ENCODE data around the gene CDC27. TPM values are rescaled to one million over a fixed set of nuclear protein-coding genes. Genes with fewer than 3 reads are reported as not detected.
A peak's percentile ranks its signal among the peaks of the same experiment; 100 is the strongest.
"Not testable (repeated sequence)": the region's sequence is repeated elsewhere in the genome, so short reads cannot be mapped to it uniquely, and the experiment has no call there.

The CDC27 gene, protein sequence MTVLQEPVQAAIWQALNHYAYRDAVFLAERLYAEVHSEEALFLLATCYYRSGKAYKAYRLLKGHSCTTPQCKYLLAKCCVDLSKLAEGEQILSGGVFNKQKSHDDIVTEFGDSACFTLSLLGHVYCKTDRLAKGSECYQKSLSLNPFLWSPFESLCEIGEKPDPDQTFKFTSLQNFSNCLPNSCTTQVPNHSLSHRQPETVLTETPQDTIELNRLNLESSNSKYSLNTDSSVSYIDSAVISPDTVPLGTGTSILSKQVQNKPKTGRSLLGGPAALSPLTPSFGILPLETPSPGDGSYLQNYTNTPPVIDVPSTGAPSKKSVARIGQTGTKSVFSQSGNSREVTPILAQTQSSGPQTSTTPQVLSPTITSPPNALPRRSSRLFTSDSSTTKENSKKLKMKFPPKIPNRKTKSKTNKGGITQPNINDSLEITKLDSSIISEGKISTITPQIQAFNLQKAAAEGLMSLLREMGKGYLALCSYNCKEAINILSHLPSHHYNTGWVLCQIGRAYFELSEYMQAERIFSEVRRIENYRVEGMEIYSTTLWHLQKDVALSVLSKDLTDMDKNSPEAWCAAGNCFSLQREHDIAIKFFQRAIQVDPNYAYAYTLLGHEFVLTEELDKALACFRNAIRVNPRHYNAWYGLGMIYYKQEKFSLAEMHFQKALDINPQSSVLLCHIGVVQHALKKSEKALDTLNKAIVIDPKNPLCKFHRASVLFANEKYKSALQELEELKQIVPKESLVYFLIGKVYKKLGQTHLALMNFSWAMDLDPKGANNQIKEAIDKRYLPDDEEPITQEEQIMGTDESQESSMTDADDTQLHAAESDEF
- 10 to 100 TPM; 51.0 to 60.8 (median 54.8) TPM for polyA plus RNA-seq (ENCODE audit: insufficient read length in 3 of 3)
- long read RNA-seq, donor 1, full-length matches to known transcripts = 1 of 1 reads
- long read RNA-seq, donor 1, partial matches to known transcripts = 0 of 1 reads
- long read RNA-seq, donor 1, other reads (novel, unspliced or antisense) = 0 of 1 reads
- long read RNA-seq, donor 2, full-length matches to known transcripts = 1 of 1 reads
- long read RNA-seq, donor 2, partial matches to known transcripts = 0 of 1 reads
- long read RNA-seq, donor 2, other reads (novel, unspliced or antisense) = 0 of 1 reads
- long read RNA-seq, donor 3 = 0 reads
- long read RNA-seq, donor 4, full-length matches to known transcripts = 3 of 3 reads
- long read RNA-seq, donor 4, partial matches to known transcripts = 0 of 3 reads
- long read RNA-seq, donor 4, other reads (novel, unspliced or antisense) = 0 of 3 reads
- long read RNA-seq, donor 5 = 0 reads
- long read RNA-seq, donor 6, partial matches to known transcripts = 0 of 1 reads
- long read RNA-seq, donor 6, other reads (novel, unspliced or antisense) = 0 of 1 reads
- long read RNA-seq, donor 7 = 0 reads
- long read RNA-seq, donor 8 = 0 reads
- long read RNA-seq, donor 9, full-length matches to known transcripts = 4 of 4 reads
- long read RNA-seq, donor 9, partial matches to known transcripts = 0 of 4 reads
- long read RNA-seq, donor 9, other reads (novel, unspliced or antisense) = 0 of 4 reads
- long read RNA-seq, donor 10, full-length matches to known transcripts = 2 of 2 reads
- long read RNA-seq, donor 10, partial matches to known transcripts = 0 of 2 reads
- long read RNA-seq, donor 10, other reads (novel, unspliced or antisense) = 0 of 2 reads
- long read RNA-seq, donor 11 = 0 reads
- long read RNA-seq, donor 12 = 0 reads
- long read RNA-seq, donor 13 = 0 reads
- long read RNA-seq, donor 14 = 0 reads
- long read RNA-seq, donor 15, partial matches to known transcripts = 0 of 2 reads
- long read RNA-seq, donor 15, other reads (novel, unspliced or antisense) = 0 of 2 reads
- long read RNA-seq, donor 16, full-length matches to known transcripts = 4 of 4 reads
- long read RNA-seq, donor 16, partial matches to known transcripts = 0 of 4 reads
- long read RNA-seq, donor 16, other reads (novel, unspliced or antisense) = 0 of 4 reads

DNA sequence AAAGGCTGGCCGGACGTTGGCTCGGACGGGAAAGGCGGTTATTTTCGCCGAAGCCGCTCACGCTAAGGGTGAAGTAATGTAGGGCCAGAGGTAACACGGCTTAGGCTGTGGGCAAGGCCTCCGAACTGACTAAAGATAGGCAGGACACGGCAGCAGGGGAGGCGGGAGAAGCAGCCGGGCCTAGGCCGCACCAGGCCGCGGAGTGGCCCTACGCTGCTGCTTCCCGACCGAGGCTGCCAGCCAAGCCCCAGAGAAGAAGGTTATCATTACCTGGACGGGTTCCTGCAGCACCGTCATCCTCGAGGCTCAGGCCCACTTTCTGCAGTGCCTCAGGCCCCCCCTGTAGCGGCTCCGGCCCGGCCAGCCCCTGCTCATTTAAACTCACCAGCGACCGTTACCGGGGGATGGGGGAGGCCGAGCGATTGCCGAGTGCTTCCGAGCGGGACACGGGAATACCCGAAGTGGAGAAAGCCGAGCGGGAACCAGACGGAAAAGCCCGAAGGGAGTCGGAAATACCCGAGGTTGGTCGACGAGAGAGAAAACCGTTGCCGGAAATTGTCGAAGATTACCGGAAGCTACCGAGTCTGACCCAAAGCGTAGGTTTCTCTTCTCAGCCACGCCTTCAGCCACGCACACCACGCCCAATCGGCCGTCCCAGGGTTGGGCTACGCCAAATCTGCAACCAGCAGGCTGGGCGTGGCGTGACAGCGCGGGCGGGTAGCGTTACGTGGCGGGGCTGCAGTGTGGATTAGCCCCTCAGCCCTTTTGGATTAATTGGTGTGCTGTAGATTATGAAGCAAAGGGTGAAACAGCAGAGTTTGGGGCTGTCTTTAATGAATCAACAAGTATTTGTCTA is at the start of gene CDC27:
TSS of gene CDC27 (minus strand) at position 420 of the 856 bp plus-strand sequence. CDS start at position 297, 123 bp downstream.
- peak; percentile 96 to 100 (median 99) for DNase-seq (ENCODE audit: extremely low read depth in 1 of 11, low read depth in 9 of 11, low spot score in 4 of 11)

DNA sequence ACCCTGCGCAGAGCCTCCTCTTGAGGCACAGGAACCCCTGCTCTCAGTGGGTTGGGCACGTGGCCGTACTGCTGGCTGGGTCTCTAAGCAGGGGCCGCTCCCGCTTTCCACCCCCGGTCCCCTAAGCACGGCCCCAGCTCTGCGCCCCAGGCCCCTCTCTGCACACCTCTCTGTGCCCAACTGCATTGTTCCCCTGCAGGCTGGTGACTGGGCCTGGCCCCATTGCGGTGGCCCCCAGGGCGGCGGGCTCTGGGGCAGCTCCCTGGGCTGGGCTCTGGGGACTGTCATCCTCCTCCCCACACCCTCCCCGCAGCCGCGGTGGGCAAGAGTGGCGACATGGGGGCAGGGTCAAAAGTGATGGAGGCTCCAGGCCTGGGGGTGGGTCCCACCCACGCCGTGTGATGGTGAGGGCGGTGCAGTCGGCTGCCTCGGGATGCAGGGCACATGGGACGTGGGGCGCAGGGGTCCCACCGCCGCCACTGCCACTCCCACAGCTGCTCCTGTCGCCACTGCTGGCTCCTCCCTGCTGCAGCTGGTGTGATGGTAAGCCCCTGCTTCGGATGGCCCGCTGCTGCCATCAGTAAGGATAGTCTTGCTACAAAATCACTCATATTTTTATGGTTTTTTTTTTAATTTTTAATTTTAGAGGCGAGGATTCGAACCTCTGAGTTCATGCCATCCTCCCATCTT is 49.4 kb upstream of the CDC27 start:
- DNase-seq (ENCODE audit: extremely low read depth in 1 of 11, low read depth in 9 of 11, low spot score in 4 of 11) = no peak

DNA sequence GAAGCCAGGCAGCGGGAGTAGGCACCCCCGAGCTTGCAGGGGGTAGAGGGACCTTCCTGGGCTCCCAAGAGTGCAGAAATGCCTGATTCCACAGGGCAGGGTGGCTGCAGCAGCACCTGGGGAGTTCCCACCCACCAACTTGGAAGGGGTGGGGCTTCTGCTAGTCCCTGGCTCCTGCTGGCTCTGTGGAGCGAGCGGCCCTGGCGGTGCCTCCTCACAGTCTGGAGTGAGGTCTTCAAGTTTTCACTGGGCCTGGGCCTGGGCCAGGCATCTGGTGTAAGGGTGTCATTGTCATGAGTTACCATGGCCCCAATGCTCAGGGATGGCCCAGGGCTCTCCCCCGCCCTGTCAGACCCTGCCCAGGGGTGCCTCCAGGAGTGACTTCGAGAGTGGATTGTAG is 48.7 kb upstream of the CDC27 start:
- no peak for DNase-seq (ENCODE audit: extremely low read depth in 1 of 11, low read depth in 9 of 11, low spot score in 4 of 11)

DNA sequence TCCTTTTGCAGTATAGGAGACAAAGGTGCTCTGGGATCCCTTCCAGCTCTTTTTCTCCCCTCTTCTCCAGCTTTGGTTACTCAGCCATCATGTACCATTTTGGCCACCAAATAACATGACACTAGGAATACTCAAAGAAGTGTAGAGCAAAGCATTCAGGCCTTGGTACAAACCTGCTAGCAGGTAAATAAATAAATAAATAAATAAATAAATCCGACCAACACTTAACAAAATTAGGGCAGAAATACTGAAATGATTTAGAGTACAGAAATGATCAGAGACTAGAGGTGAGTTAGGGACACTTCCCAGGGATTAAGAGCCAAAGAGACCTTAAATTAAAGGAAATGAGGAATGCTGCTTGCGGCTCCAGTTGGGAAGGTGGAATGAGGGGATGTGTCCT is 46.8 kb upstream of the CDC27 start:
- DNase-seq (ENCODE audit: extremely low read depth in 1 of 11, low read depth in 9 of 11, low spot score in 4 of 11) = no peak

DNA sequence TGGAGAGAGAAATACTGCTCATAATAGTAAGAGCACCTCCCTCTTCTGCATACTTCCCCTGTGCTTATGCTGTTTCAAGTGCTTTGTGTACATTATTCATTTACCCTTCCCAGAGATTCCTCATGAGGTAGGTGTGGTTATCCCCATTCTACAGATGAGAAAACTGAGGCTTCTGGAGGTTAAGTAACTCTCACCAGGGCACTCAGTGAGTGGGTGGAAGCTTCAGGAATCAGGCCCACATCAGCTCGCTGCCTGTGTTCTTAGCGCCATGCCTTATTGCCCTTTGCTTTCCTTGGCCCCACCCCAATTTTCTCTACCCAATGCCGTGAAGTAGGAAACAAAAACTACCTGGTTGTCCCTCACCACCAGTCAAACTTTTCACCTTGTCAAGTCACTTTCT is 46.4 kb upstream of the CDC27 start:
- no peak for DNase-seq (ENCODE audit: extremely low read depth in 1 of 11, low read depth in 9 of 11, low spot score in 4 of 11)

DNA sequence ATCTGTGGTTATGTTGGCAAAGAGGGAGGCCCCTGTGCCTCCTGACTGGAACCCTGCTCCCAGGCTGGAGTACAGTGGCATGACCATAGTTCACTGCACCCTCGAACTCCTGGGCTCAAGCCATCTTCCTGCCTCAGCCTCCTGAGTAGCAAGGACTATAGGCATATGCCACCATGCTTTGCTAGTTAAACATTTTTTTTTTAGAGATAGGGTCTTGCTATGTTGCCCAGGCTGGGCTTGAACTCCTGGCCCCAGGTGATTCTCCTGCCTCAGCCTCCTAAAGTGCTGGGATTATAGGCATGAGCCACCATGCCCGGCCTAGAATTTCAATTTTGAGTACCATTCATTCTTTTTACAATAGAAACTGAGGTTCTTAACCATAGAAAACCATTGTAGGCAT is 43.4 kb upstream of the CDC27 start:
- no peak for DNase-seq (ENCODE audit: extremely low read depth in 1 of 11, low read depth in 9 of 11, low spot score in 4 of 11)

DNA sequence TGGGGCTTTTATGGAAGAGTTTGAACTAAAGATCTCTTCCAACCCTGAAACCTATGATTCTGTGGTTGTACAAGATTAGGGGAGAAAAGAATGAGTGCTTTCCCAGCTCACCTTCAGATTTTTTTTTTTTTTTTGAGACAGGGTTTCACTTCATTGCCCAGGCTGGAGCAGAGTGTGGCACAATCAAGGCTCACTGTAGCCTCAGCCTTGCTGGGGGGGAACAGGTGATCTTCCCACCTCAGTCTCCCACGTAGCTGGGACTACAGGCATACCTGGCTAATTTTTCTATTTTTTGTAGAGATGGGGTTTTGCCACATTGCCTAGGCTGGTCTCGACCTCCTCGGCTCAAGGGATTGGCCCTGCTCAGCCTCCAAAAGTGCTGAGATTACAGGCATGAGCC is 42.8 kb upstream of the CDC27 start:
- no peak for DNase-seq (ENCODE audit: extremely low read depth in 1 of 11, low read depth in 9 of 11, low spot score in 4 of 11)

DNA sequence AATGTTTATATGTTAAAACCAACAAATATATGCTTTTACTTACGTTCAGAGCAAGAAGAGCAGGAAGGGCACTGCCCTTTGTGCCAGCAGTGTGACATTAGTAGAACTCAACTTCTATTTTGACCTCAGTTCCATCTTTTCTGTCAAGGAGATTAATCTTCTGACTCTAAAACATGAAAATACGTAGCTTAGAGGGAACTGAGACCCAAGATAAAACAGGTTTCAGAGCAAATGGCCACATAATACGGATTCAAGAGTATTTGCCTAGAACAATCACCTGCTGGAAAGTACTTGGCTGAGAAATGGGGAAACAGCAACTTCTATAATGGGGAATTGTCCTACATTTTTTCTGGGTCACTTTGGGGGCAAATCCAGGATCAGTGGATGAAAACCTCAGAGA is 42.2 kb upstream of the CDC27 start:
- no peak for DNase-seq (ENCODE audit: extremely low read depth in 1 of 11, low read depth in 9 of 11, low spot score in 4 of 11)

DNA sequence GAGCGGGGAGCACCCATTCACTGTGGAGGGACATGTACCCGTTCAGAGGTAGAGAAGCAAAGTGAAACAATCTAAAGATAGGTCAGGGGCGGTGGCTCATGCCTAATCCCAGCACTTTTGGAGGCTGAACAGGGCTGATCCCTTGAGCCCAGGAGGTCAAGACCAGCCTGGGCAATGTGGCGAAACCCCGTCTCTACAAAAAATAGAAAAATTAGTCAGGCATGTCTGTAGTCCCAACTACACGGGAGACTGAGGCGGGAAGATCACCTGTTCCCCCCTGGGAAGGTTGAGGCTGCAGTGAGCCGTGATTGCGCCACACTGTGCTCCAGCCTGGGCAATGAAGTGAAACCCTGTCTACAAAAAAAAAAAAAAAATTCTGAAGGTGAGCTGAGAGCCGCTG is 41.8 kb upstream of the CDC27 start:
- no peak for DNase-seq (ENCODE audit: extremely low read depth in 1 of 11, low read depth in 9 of 11, low spot score in 4 of 11)

DNA sequence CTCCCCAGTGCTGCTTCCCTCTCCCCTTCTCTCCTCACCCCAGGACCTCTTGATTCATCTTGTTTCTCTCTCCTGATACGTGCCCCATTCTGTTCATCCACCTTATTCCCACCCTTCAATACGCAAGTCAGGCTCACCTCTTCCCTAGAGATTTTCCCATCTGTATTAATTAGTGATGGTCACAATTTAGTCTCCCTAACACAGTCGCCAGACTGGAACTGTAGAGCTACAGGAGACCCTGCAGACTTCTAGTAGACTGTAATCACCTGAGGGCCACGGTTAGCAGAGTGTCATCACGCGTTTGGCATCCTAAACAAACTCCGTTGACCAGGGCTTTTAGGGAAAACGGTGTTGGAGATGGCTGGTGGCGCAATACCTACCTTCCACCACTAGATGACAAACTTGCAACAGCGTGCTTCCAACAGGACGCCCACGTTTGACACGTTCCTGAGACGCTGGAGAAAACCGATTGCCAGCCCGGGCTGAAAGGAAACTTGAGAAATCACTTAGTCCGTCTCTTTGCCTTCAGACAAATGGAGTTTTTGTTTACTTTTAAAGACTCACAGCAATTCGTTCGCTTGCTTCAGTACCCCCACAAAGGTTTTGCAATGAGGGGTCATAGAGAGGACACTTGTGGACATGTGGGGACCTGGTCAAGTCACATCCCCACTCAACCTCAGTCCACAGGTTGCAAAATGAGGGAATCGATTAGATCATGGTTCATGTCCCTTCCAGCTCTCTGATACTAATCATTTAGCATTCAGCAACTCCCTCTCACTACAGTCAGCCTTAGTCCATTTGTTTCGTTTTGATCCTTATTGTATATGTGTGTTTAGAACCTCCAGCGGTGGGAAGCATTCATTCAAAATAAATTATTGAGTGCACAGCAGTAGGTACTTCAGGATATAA is 40.7 kb upstream of the CDC27 start:
- DNase-seq (ENCODE audit: extremely low read depth in 1 of 11, low read depth in 9 of 11, low spot score in 4 of 11) = peak; percentile 68 to 87 (median 82)

DNA sequence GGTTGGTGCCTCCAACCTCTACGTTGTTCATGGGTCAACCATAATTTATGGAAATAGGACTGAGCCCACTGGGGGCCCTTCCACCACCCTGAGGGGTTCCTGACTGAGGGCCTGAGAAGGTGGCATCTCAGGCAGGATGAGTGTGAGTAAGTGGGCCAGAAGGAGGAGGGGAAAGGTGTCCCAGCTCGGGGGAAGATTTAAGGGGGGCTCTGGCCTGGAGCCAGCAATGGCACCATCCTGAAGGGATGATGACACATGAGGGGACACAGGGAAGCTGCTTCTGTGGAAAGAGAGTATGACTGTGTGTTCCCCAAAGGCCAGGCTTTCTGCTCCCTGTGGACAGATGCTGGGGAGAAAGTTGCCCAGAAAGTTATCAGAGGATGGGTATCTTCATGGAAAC is 38.8 kb upstream of the CDC27 start:
- DNase-seq (ENCODE audit: extremely low read depth in 1 of 11, low read depth in 9 of 11, low spot score in 4 of 11) = no peak

DNA sequence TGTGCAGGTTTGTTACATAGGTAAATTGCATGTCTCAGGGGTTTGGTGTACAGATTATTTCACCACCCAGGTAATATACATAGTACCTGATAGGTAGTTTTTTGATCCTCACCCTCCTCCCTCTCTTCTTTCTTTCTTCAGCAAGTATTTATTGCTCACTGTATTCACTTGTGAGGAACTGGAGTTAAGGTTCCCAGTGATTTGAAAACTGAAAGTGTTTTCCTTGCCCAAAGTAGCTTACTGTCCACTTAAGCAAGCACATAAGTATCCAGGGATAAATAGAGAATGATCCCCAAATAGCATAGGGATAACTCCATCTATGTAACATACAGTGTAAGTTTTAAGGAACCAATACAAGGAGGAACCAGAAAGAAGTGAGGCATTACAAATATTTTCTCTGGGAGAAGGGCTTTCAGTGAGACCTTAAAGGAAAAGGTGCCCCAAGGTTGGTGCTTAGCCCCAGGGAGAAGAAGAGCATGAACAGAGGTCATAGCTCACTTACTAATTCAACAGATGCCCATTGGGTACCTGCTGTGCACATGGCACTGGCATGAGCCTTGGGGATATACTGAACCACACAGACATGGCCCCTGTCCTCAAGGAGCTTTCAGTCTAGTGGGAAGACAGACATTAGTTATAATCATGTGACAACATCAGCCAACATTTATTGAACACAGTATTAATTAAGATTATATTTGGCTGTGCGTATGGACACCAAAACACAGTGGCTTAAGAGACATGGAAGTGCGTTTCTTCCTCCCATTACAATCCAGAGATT is 37.0 kb upstream of the CDC27 start:
- no peak for DNase-seq (ENCODE audit: extremely low read depth in 1 of 11, low read depth in 9 of 11, low spot score in 4 of 11)

DNA sequence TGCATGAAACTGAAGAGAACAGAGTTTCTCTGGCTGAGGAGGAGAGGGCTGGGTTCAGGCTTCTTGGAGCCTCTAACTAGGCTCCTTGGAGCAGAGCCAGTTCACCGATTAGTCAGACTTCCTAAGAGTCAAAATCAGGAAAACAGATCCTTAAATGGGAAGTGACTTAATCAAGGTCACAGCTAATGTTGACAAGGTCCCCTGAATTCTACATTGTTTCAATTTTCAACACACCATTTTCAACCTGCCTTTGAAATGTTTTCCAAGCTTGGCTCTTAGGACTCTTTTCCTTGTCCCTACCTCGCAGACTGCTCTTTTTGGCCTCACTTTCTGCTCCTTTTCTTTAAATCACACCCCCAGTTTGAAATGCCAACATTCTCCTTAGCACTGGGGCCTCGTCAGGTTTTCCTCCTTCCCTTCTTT is 36.4 kb upstream of the CDC27 start:
- peak in 4 of 11 donors; percentile 25 to 40 (median 36) for DNase-seq (ENCODE audit: extremely low read depth in 1 of 11, low read depth in 9 of 11, low spot score in 4 of 11)

DNA sequence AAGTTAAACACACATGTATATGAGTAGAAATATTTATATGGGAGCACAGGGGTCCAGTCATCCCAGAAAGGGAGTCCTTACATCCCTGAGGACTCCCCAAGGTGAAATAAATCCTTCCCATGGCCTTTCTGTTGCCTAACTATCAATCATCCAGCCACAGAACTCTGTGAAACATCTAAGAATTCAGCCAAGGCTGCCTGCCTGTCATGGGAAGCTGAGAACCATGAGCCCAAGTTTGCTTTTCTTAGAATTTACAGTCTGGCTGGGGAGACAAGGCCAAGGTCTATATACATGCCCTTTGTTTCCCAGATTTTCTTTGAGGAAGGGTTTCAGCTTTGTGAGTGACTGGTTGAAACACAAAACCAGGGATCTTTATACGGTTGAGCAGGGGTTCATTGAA is 35.9 kb upstream of the CDC27 start:
- peak in 2 of 11 donors; percentile 12 to 20 for DNase-seq (ENCODE audit: extremely low read depth in 1 of 11, low read depth in 9 of 11, low spot score in 4 of 11)

DNA sequence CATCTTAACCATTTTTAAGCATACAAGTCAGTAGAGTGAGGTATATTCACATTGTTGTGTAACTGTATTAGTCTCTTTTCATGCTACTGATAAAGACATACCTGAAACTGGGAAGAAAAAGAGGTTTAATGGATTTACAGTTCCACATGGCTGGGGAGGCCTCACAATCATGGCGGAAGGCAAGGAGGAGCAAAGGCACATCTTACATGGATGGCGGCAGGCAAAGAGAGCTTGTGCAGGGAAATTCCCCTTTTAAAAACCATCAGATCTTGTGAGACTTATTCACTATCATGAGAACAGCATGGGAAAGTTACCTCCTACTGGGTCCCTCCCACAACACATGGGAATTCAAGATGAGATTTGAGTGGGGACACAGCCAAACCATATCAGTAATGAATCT is 35.0 kb upstream of the CDC27 start:
- DNase-seq (ENCODE audit: extremely low read depth in 1 of 11, low read depth in 9 of 11, low spot score in 4 of 11) = not testable (repeated sequence)
